Spleen (tissue), 11 donors: ENCODE data around the gene GM2A. TPM values are rescaled to one million over a fixed set of nuclear protein-coding genes. Genes with fewer than 3 reads are reported as not detected.

ENCODE experiments used
- DNase-seq: peaks from one replicate; pipeline ENCODE4 v3.0.0-alpha.2; 2020
- H3K27ac ChIP-seq, 8 donors: fragments of 200-600 bp; sonication (generic) in 7 of 8; 1 replicate in 4 of 8; 2 replicates in 4 of 8; pipeline versions ENCODE4 v1.5.0 to v1.8.0; 2016 to 2021; ENCODE audit warnings: inconsistent platforms in 4 of 8, mild to moderate bottlenecking in 4 of 8, moderate library complexity in 1 of 8
- H3K27me3 ChIP-seq, 7 donors: fragments of 200-600 bp; sonication (generic) in 6 of 7; replicated peaks in 1 of 7; 1 replicate in 4 of 7; 2 replicates in 3 of 7; pipeline versions ENCODE4 v1.5.0 to v1.8.0; 2016 to 2021; ENCODE audit warnings: inconsistent platforms in 3 of 7, mild to moderate bottlenecking in 1 of 7
- H3K36me3 ChIP-seq, 6 donors: fragments of 200-600 bp; sonication (generic) in 5 of 6; 1 replicate in 4 of 6; 2 replicates in 2 of 6; pipeline versions ENCODE4 v1.5.0 to v1.8.0; 2016 to 2021; ENCODE audit warnings: inconsistent platforms in 2 of 6
- H3K4me1 ChIP-seq, 6 donors: fragments of 200-600 bp; sonication (generic) in 5 of 6; 1 replicate in 3 of 6; 2 replicates in 3 of 6; pipeline versions ENCODE4 v1.5.0 to v1.8.0; 2016 to 2021; ENCODE audit warnings: inconsistent platforms in 3 of 6
- H3K4me3 ChIP-seq, 8 donors: fragments of 200-600 bp; sonication (generic) in 7 of 8; 1 replicate in 4 of 8; 2 replicates in 4 of 8; pipeline versions ENCODE4 v1.5.0 to v1.8.0; 2016 to 2021; ENCODE audit warnings: inconsistent platforms in 4 of 8, mild to moderate bottlenecking in 4 of 8, moderate library complexity in 2 of 8
- H3K9me3 ChIP-seq, 8 donors: fragments of 200-600 bp; sonication (generic) in 7 of 8; 1 replicate in 4 of 8; 2 replicates in 4 of 8; pipeline versions ENCODE4 v1.5.0 to v1.8.0; 2016 to 2021; ENCODE audit warnings: inconsistent platforms in 4 of 8
- POLR2A ChIP-seq, 3 donors: fragments of 450-650 bp; IDR thresholded peaks; one replicate each; pipeline ENCODE4 v1.5.1; 2017; ENCODE audit warnings: antibody characterized with exemption in 3 of 3, mild to moderate bottlenecking in 1 of 3
- POLR2AphosphoS5 ChIP-seq, 3 donors: sonication (generic); formaldehyde crosslinking; IDR thresholded peaks; one replicate each; pipeline ENCODE4 v1.5.1; 2017; ENCODE audit warnings: antibody characterized with exemption in 3 of 3
- WGBS, 5 donors: extraction: QIAGEN DNeasy Blood & Tissue Kit in 3 of 5; methylation state at CpG; one replicate each; pipeline versions ENCODE4 v1.1.5 to v1.1.7; 2013 to 2018; 5-methylcytosine and 5-hydroxymethylcytosine counted together
- intact Hi-C: fragments of 100-400 bp; cut with DNase I; formaldehyde crosslinking; loops from one replicate; pipeline ENCODE4 v1.15.0; 2023; ENCODE audit warnings: low total_unique reads
- polyA plus RNA-seq, 3 donors: library from polyadenylated mRNA; stranded (reverse); fragments of 200-250 nt; gene quantifications; one replicate each; pipeline ENCODE4 v1.2.1, GENCODE V29; 2013
- total RNA-seq, 7 donors: library from RNA; depleted of rRNA in 3 of 7; stranded (reverse); fragments of >200 nt in 3 of 7; fragmentation: NEBNext Ultra II Directional in 4 of 7; extraction: Animal tissue kit (Norgen Biotek cat#: 25700) in 4 of 7; gene quantifications; one replicate each; pipeline versions ENCODE4 v1.1.0 to v1.2.1, GENCODE V29; 2016 to 2021
- TF ChIP-seq, protein P1 (sequence below), 11 experiments: fragments of 200-600 bp in 7 of 11; fragments of 450-650 bp in 4 of 11; sonication (generic) in 4 of 11; IDR thresholded peaks in 8 of 11; conservative IDR thresholded peaks in 3 of 11; 1 replicate in 7 of 11; 2 replicates in 4 of 11; pipeline versions ENCODE4 v1.4.0 to v1.8.0; 2016 to 2021; ENCODE audit warnings: antibody characterized with exemption in 11 of 11, inconsistent platforms in 4 of 11, mild to moderate bottlenecking in 1 of 11
- donor health status: healthy with polysubstance abuse.
- donor health status: DM: no; HTN: no; CAD: no; lungs with moderate emphysema.
- donor health status: DM: no; HTN: no; CAD: no.
- donor health status: Bipolar disorder and iron deficiency.
- donor health status: healthy.
- donor health status: DM: no; HTN: no; CAD: no.
- donor health status: DM: yes; HTN: yes; CAD: no.

Gene GM2A
- total and polyA plus RNA-seq, 10 donors = 31.6 to 95.7 (median 71.4) TPM

DNA sequence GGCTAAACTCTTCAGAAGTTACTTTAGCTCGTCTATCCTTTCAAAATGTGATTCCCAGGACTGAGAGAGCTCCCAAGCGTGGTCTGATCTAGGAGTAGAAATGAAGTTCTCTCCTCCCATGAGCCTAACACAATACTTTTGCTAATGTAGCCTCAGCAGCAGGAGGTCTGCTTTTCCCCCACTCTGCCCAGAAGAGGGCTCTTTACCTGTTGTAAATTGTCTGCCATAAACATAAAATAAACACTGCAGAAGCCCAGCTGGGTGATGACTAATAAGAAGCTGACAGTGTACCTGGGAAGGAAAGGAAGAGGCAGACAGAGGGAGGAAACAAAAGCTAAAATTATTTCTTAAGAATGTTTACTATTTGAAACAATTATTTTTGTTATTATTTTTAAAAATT is 35.2 kb downstream of the GM2A start:
- Histone ChIP-seq H3K27ac (no peak overlapping the region), H3K36me3 (no peaks in the 10 kb centered on the region), H3K27me3 (no peaks in the 10 kb centered on the region), H3K4me1 (no peaks in the 10 kb centered on the region), H3K4me3 (no peak overlapping the region), H3K9me3 (peaks cover 0 to 11% (median 3%) of the 10 kb centered on the region in 8 donors)
- intact Hi-C loops = no loop called here
- WGBS, 5 donors = 46 to 74% (median 58%) methylated on average over 2 of the region's 2 CpGs
- TF ChIP-seq, protein P1, sequence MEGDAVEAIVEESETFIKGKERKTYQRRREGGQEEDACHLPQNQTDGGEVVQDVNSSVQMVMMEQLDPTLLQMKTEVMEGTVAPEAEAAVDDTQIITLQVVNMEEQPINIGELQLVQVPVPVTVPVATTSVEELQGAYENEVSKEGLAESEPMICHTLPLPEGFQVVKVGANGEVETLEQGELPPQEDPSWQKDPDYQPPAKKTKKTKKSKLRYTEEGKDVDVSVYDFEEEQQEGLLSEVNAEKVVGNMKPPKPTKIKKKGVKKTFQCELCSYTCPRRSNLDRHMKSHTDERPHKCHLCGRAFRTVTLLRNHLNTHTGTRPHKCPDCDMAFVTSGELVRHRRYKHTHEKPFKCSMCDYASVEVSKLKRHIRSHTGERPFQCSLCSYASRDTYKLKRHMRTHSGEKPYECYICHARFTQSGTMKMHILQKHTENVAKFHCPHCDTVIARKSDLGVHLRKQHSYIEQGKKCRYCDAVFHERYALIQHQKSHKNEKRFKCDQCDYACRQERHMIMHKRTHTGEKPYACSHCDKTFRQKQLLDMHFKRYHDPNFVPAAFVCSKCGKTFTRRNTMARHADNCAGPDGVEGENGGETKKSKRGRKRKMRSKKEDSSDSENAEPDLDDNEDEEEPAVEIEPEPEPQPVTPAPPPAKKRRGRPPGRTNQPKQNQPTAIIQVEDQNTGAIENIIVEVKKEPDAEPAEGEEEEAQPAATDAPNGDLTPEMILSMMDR (IDR thresholded peaks at IDR 0.05 in 8 of 11, conservative IDR thresholded peaks at IDR 0.05 in 3 of 11) = no peak
- no peak for TF ChIP-seq POLR2AphosphoS5 (IDR thresholded peaks at IDR 0.05)
- no peak for TF ChIP-seq POLR2A (IDR thresholded peaks at IDR 0.05)
- no peak for DNase-seq

DNA sequence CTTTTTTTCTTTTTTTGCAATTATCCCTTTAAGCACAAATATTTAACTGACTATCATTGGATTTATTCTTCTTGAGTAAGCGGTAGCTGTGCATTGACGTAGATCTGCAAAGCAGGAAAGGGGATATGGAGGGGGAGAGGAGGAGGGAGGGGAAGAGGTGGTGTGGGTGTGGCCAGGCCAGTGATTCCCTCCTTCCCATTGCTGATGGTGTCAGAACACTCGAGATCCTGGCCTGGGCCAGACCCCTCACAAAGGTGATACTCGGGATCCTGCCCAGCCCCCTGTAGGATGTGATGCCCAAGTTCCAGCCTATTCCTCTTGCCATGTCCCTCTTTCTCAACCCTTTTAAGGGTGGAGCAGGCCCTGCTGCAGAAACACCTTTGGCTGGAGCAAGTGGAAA is 40.6 kb downstream of the GM2A start:
- H3K36me3 ChIP-seq = no peaks in the 10 kb centered on the region
- intact Hi-C loops = no loop called here
- TF ChIP-seq, protein P1 (IDR thresholded peaks at IDR 0.05 in 8 of 11, conservative IDR thresholded peaks at IDR 0.05 in 3 of 11) = no peak
- no peak for TF ChIP-seq POLR2AphosphoS5 (IDR thresholded peaks at IDR 0.05)
- no peak for TF ChIP-seq POLR2A (IDR thresholded peaks at IDR 0.05)
- H3K27ac ChIP-seq = no peak overlapping the region
- WGBS, 5 donors = 49 to 63% (median 54%) methylated on average over 4 of the region's 4 CpGs
- no peaks in the 10 kb centered on the region for H3K27me3 ChIP-seq
- no peak overlapping the region for H3K4me3 ChIP-seq
- peaks cover 0 to 11% (median 3%) of the 10 kb centered on the region in 8 donors for H3K9me3 ChIP-seq
- H3K4me1 ChIP-seq = no peaks in the 10 kb centered on the region
- DNase-seq = no peak

DNA sequence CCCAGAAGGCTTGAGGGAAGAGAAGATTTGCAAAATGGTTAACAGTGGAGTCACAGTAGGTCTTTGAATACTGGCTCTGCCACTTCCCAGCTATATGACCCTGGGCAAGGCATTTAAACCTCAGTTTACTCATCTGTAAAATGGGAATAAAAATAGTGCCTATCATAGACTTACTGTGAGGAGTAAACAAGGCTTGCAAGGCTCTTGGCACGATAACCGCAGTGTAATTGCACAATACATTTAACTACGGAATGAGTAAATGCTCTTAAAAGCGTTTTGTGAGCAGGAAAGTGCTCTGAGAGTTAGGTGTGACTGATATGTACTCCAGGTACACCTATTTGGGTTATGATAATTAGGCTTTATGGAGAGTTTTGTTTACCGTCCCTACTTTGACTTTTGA is 42.2 kb downstream of the GM2A start:
- intact Hi-C loops = no loop called here
- H3K9me3 ChIP-seq = peaks cover 0 to 11% (median 3%) of the 10 kb centered on the region in 8 donors
- H3K27ac ChIP-seq = no peak overlapping the region
- DNase-seq = no peak
- H3K4me3 ChIP-seq = no peak overlapping the region
- H3K27me3 ChIP-seq = no peaks in the 10 kb centered on the region
- no peaks in the 10 kb centered on the region for H3K36me3 ChIP-seq
- TF ChIP-seq POLR2A (IDR thresholded peaks at IDR 0.05) = no peak
- TF ChIP-seq, protein P1 (IDR thresholded peaks at IDR 0.05 in 8 of 11, conservative IDR thresholded peaks at IDR 0.05 in 3 of 11) = no peak
- TF ChIP-seq POLR2AphosphoS5 (IDR thresholded peaks at IDR 0.05) = no peak
- no peaks in the 10 kb centered on the region for H3K4me1 ChIP-seq
- WGBS, 5 donors = 65 to 87% (median 75%) methylated on average over 5 of the region's 5 CpGs

DNA sequence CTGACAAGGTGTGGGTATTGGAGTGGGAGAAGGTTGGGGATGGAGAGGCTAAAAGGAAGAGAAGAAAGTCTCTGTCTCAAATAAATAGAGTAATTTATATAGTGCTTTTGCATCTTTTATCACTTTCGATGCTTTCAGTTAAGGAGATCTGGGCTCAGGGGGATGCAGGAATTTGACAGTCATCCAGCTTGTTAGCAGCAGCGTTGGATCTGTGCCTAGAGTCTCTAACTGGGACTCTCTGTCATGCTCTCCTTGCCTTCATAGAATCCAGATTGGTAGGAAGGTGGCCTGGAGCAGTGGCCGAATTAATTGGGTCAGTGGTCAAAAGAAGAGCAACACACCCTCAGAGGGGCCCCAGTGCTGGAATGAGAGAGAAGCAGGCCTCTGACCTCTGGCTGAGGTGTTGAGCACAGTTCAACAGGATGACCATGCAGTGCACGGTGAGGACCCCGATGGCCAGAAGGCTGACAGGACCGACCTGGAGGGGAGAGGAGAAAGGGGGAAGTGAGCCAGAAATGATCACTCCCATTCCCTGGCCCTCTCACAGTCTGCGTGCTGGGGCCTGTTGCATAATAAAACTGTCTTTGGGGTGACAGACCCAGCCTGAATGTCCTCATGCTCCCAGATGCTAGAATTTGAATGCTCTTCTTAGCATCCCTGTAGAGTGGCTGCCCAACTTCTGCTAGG is 42.9 kb downstream of the GM2A start:
- Histone ChIP-seq H3K9me3 (peaks cover 0 to 10% (median 3%) of the 10 kb centered on the region in 8 donors), H3K4me3 (no peak overlapping the region), H3K4me1 (no peaks in the 10 kb centered on the region), H3K27me3 (no peaks in the 10 kb centered on the region), H3K36me3 (no peaks in the 10 kb centered on the region), H3K27ac (no peak overlapping the region)
- intact Hi-C loops = no loop called here
- DNase-seq = no peak
- TF ChIP-seq, protein P1 (IDR thresholded peaks at IDR 0.05 in 8 of 11, conservative IDR thresholded peaks at IDR 0.05 in 3 of 11) = no peak
- no peak for TF ChIP-seq POLR2A (IDR thresholded peaks at IDR 0.05)
- no peak for TF ChIP-seq POLR2AphosphoS5 (IDR thresholded peaks at IDR 0.05)
- WGBS, 5 donors = 49 to 67% (median 53%) methylated on average over 7 of the region's 7 CpGs
